HepG2 (cell line): ENCODE results near the gene ZNRD2. TPM values are rescaled to one million over a fixed set of nuclear protein-coding genes. Genes with fewer than 3 reads are reported as not detected.

Experiments
- ATAC-seq: fragments of 200-7000 bp; cut with Tn5 transposase; 3 replicates; pipeline ENCODE4 v1.9.1; 2020; ENCODE audit warnings: mild to moderate bottlenecking, moderate library complexity
- BruUV-seq: library from RNA; stranded (reverse); fragments of 400-500 nt; replicated peaks from 2 replicates; lab custom pipeline; 2021; lab: Mats Ljungman, UMichigan
- CTCF ChIA-PET: fragments of 300-600 bp; formaldehyde crosslinking; extraction: SDS; loops from one replicate; lab custom pipeline; 2021; ENCODE audit warnings: low total read pairs, inconsistent platforms, low intra/inter-chr PET ratio; lab: Yijun Ruan, JAX
- POLR2A ChIA-PET: fragments of 350-600 bp; sonication (Branson Sonifier 250); formaldehyde crosslinking; loops from one replicate; lab custom pipeline; 2020; ENCODE audit warnings: antibody characterized with exemption, inconsistent platforms; lab: Yijun Ruan, JAX
- DNase-seq: peaks from one replicate; pipeline ENCODE4 v3.0.0-alpha.2; 2015; ENCODE audit warnings: low spot score
- FAIRE-seq: peaks from 3 replicates; lab custom pipeline; 2011; peaks lifted over from hg19 to GRCh38; lab: Jason Lieb, UNC
- H2AFZ ChIP-seq: one replicate; pipeline ENCODE4 v1.6.1; 2011; ENCODE audit warnings: low read length, inconsistent platforms
- H3K27ac ChIP-seq: fragments of 300-600 bp; 3 replicates; pipeline ENCODE4 v1.8.0; 2011; ENCODE audit warnings: mixed run types, mild to moderate bottlenecking, mixed read lengths, low read length, inconsistent platforms; ENCODE audit not compliant: insufficient read depth; ENCODE audit errors: extremely low read length
- H3K27me3 ChIP-seq, 2 experiments: fragments of 200-600 bp in 1 of 2; 2 replicates in 1 of 2; 3 replicates in 1 of 2; pipeline versions ENCODE4 v1.6.0 to v1.8.0; 2011; ENCODE audit warnings: low read length in 2 of 2, mild to moderate bottlenecking in 2 of 2, moderate library complexity in 2 of 2, inconsistent platforms in 1 of 2; ENCODE audit not compliant: insufficient read depth in 2 of 2, control insufficient read depth in 1 of 2
- H3K36me3 ChIP-seq, 2 experiments: fragments of 200-600 bp in 1 of 2; replicated peaks in 1 of 2; 2 replicates in 1 of 2; 3 replicates in 1 of 2; pipeline versions ENCODE4 v1.5.1 to v1.8.0; 2011; ENCODE audit warnings: low read length in 2 of 2, inconsistent platforms in 1 of 2; ENCODE audit not compliant: insufficient read depth in 2 of 2, control insufficient read depth in 1 of 2
- H3K4me1 ChIP-seq: 2 replicates; pipeline ENCODE4 v1.5.1; 2012; ENCODE audit warnings: low read length, inconsistent platforms; ENCODE audit not compliant: insufficient read depth
- H3K4me2 ChIP-seq: 2 replicates; pipeline ENCODE4 v1.6.0; 2011; ENCODE audit warnings: low read depth, low read length, inconsistent platforms
- H3K4me3 ChIP-seq, 3 experiments: fragments of 200-600 bp in 1 of 3; sonication (generic), shearing (Covaris generic) in 1 of 3; replicated peaks in 1 of 3; 2 replicates each; pipeline ENCODE4 v1.5.1; 2011 to 2016; ENCODE audit warnings: low read length in 3 of 3, inconsistent platforms in 2 of 3, low read depth in 2 of 3, mild to moderate bottlenecking in 2 of 3, control low read depth in 1 of 3, mixed read lengths in 1 of 3; ENCODE audit not compliant: insufficient read depth in 1 of 3
- H3K79me2 ChIP-seq: one replicate; pipeline ENCODE4 v1.6.1; 2011; ENCODE audit warnings: low read length, inconsistent platforms; ENCODE audit not compliant: insufficient read depth
- H3K9ac ChIP-seq: 2 replicates; pipeline ENCODE4 v1.6.0; 2011; ENCODE audit warnings: mild to moderate bottlenecking, low read depth, low read length, inconsistent platforms; ENCODE audit not compliant: insufficient read depth
- H3K9me3 ChIP-seq: 2 replicates; pipeline ENCODE4 v1.5.1; 2012; ENCODE audit warnings: mild to moderate bottlenecking, low read length
- H4K20me1 ChIP-seq: 2 replicates; pipeline ENCODE4 v1.6.0; 2011; ENCODE audit warnings: inconsistent platforms, mild to moderate bottlenecking, low read length, moderate library complexity; ENCODE audit not compliant: insufficient read depth
- ATF5 ChIP-seq: sonication (generic); formaldehyde crosslinking; IDR thresholded peaks from 2 replicates; pipeline ENCODE4 v1.4.0; 2020; ENCODE audit warnings: mild to moderate bottlenecking, low read depth, missing genetic modification reagents
- KMT2A ChIP-seq: sonication (generic); formaldehyde crosslinking; IDR thresholded peaks from 2 replicates; pipeline ENCODE4 v1.4.0; 2020; ENCODE audit warnings: missing genetic modification reagents
- MAZ ChIP-seq, 2 experiments: sonication (generic) in 1 of 2; formaldehyde crosslinking in 1 of 2; IDR thresholded peaks; 2 replicates each; pipeline versions ENCODE4 v1.5.0 to v1.6.1; 2012 to 2020; ENCODE audit warnings: low read depth in 2 of 2, mild to moderate bottlenecking in 2 of 2, borderline replicate concordance in 1 of 2, improper control_type of control experiment in 1 of 2, low read length in 1 of 2, missing genetic modification reagents in 1 of 2, moderate library complexity in 1 of 2
- MED13 ChIP-seq: sonication (generic); formaldehyde crosslinking; IDR thresholded peaks from 2 replicates; pipeline ENCODE4 v1.5.0; 2020; ENCODE audit warnings: missing genetic modification reagents
- NFKBIZ ChIP-seq: IDR thresholded peaks from 2 replicates; pipeline ENCODE4 v1.6.1; 2018; ENCODE audit warnings: missing genetic modification reagents, missing compliant biosample characterization
- NR2F1 ChIP-seq, 2 experiments: fragments of 450-650 bp in 1 of 2; formaldehyde crosslinking in 1 of 2; IDR thresholded peaks; 2 replicates each; pipeline versions ENCODE4 v1.5.0 to v1.6.1; 2016 to 2020; ENCODE audit warnings: mild to moderate bottlenecking in 1 of 2, missing compliant biosample characterization in 1 of 2, missing genetic modification reagents in 1 of 2, moderate library complexity in 1 of 2
- RORA ChIP-seq: sonication (generic); formaldehyde crosslinking; IDR thresholded peaks from 2 replicates; pipeline ENCODE4 v1.5.0; 2020; ENCODE audit warnings: mild to moderate bottlenecking, missing genetic modification reagents, moderate library complexity
- SMAD1 ChIP-seq: sonication (generic); formaldehyde crosslinking; IDR thresholded peaks from 2 replicates; pipeline ENCODE4 v1.4.0; 2020; ENCODE audit warnings: missing genetic modification reagents, low read depth, mild to moderate bottlenecking, borderline replicate concordance
- THAP9 ChIP-seq: sonication (generic); formaldehyde crosslinking; IDR thresholded peaks from 2 replicates; pipeline ENCODE4; 2020; ENCODE audit warnings: missing genetic modification reagents, mild to moderate bottlenecking, borderline replicate concordance
- ZC3H13 ChIP-seq: sonication (generic); formaldehyde crosslinking; IDR thresholded peaks from 2 replicates; pipeline ENCODE4 v1.8.1; 2023; ENCODE audit warnings: mild to moderate bottlenecking, missing genetic modification reagents, moderate library complexity
- ZNF136 ChIP-seq: sonication (generic); formaldehyde crosslinking; IDR thresholded peaks from 2 replicates; pipeline ENCODE4 v1.8.1; 2022; ENCODE audit warnings: low read depth, mild to moderate bottlenecking, moderate library complexity, missing genetic modification reagents
- ZNF251 ChIP-seq: sonication (generic); formaldehyde crosslinking; IDR thresholded peaks from 2 replicates; pipeline ENCODE4 v1.9.0; 2021; ENCODE audit warnings: mild to moderate bottlenecking, missing genetic modification reagents
- ZNF446 ChIP-seq: sonication (generic); formaldehyde crosslinking; IDR thresholded peaks from 2 replicates; pipeline ENCODE4 v1.5.0; 2020; ENCODE audit warnings: mild to moderate bottlenecking, missing genetic modification reagents
- ZNF530 ChIP-seq: sonication (generic); formaldehyde crosslinking; IDR thresholded peaks from 2 replicates; pipeline ENCODE4 v1.5.0; 2020; ENCODE audit warnings: low read depth, mild to moderate bottlenecking, missing genetic modification reagents
- ZNF543 ChIP-seq: sonication (generic); formaldehyde crosslinking; IDR thresholded peaks from 2 replicates; pipeline ENCODE4 v1.4.0; 2020; ENCODE audit warnings: mild to moderate bottlenecking, missing genetic modification reagents
- ZNF710 ChIP-seq: sonication (generic); formaldehyde crosslinking; IDR thresholded peaks from 2 replicates; pipeline ENCODE4 v1.5.0; 2020; ENCODE audit warnings: mild to moderate bottlenecking, missing genetic modification reagents, borderline replicate concordance
- WGBS: methylation state at CpG from one replicate; pipeline ENCODE4 v1.1.6; 2017; ENCODE audit warnings: low lambda C conversion rate; 5-methylcytosine and 5-hydroxymethylcytosine counted together
- in situ Hi-C: cut with HindIII; loops from 2 replicates; pipeline ENCODE4 v1.10.0; 2017; ENCODE audit warnings: low pct_unique_long_range_greater_than_20kb; ENCODE audit not compliant: extremely low pct_ligation_motif_present
- intact Hi-C: fragments of 100-400 bp; cut with micrococcal nuclease; formaldehyde crosslinking; loops from one replicate; pipeline ENCODE4 v1.10.0; 2022; ENCODE audit not compliant: unreplicated experiment
- polyA plus RNA-seq, 8 experiments: library from polyadenylated mRNA; depleted of rRNA in 3 of 8; stranded (reverse) in 7 of 8; unstranded in 1 of 8; fragments of >200 nt; fragmentation: Illumina TruSeq in 4 of 8; extraction: Trizol in 4 of 8; gene quantifications; 2 replicates each; pipeline versions ENCODE4 v1.2.1 to v1.2.3, GENCODE V29; 2011 to 2016; ENCODE audit warnings: low read depth in 4 of 8, missing spikeins in 1 of 8, mixed read lengths in 1 of 8; ENCODE audit not compliant: insufficient read depth in 1 of 8
- total RNA-seq, 5 experiments: library from RNA; depleted of rRNA; stranded (reverse); fragments of >200 nt; fragmentation: Illumina TruSeq; extraction: Trizol; gene quantifications; 2 replicates each; pipeline ENCODE4 v1.2.3, GENCODE V29; 2016; ENCODE audit warnings: low read depth in 1 of 5

Gene ZNRD2
- total and polyA plus RNA-seq, 2 of the 13 experiments (the other 11 are each of a cell fraction or from before 2014, with no cell fraction given) = 29.2 to 34.0 TPM

GRCh38 chr11:65525546-65526480 is 44.5 kb upstream of the ZNRD2 start:
- TSS peak; percentile 57 for BruUV-seq
- Histone ChIP-seq H3K9me3 (no peaks in the 10 kb centered on the region), H3K27ac (peak overlapping the region; percentile 86), H3K36me3 (peaks cover 3 to 8% of the 10 kb centered on the region in 2 experiments), H3K9ac (peak overlapping the region; percentile 94), H4K20me1 (0 out of 2 replicates have a peak, but pooled peaks cover 3% of the 10 kb centered on the region), H3K27me3 (no peaks in the 10 kb centered on the region; a peak in 1 of 5 replicates), H3K4me1 (peaks cover 75% of the 10 kb centered on the region), H2AFZ (no peak overlapping the region), H3K4me2 (peak overlapping the region; percentile 96), H3K79me2 (peaks cover 19% of the 10 kb centered on the region), H3K4me3 (peak overlapping the region; percentile 93 to 97 (median 96))
- no peak for FAIRE-seq
- in situ Hi-C loops = no loop called here
- DNase-seq = no peak
- ChIA-PET CTCF (no interaction called here), POLR2A (interaction anchor here (0.6 to 4.4 kb wide), 24 partner anchors 10 to 361 kb away, joined by 3 to 35 read pairs (median 5); partner anchors contain the start of genes CAPN1, MALAT1, NEAT1 and PCNX3)
- intact Hi-C loops = no loop called here
- WGBS = 27% methylated on average over 14 of the region's 31 CpGs
- no peak for ATAC-seq
- TF ChIP-seq ATF5 (CRISPR knock-in tag) (0 out of 2 replicates have a peak, but pooled peaks have one; percentile 56), ZC3H13 (no peak), ZNF136 (CRISPR knock-in tag) (no peak), NFKBIZ (peak; percentile 3; the same call in 1 of the 2 replicates), MAZ (IDR thresholded peaks at IDR 0.05; ENCODE audit: borderline replicate concordance, low read depth, low read length) (no peak), MAZ (CRISPR knock-in tag; IDR thresholded peaks at IDR 0.05; ENCODE audit: low read depth) (0 out of 2 replicates have a peak, but pooled peaks have one; percentile 22), MED13 (CRISPR knock-in tag) (no peak), KMT2A (CRISPR knock-in tag) (0 out of 2 replicates have a peak, but pooled peaks have one; percentile 16), ZNF251 (CRISPR knock-in tag) (no peak), SMAD1 (peak; percentile 59; the same call in 1 of the 2 replicates), ZNF530 (CRISPR knock-in tag) (no peak), ZNF710 (CRISPR knock-in tag) (0 out of 2 replicates have a peak, but pooled peaks have one; percentile 2), ZNF543 (CRISPR knock-in tag) (peak; percentile 1; the same call in 1 of the 2 replicates), RORA (CRISPR knock-in tag) (no peak), THAP9 (CRISPR knock-in tag) (0 out of 2 replicates have a peak, but pooled peaks have one; percentile 31), ZNF446 (CRISPR knock-in tag) (peak; percentile 63; the same call in 1 of the 2 replicates), NR2F1 (CRISPR knock-in tag; IDR thresholded peaks at IDR 0.05) (no peak)
